DND-41 (cell line): Measurements from ENCODE around the gene HCRT.
"Not testable (repeated sequence)": the region's sequence is repeated elsewhere in the genome, so short reads cannot be mapped to it uniquely, and the experiment has no call there.

Source experiments
- ATAC-seq: fragments of 200-7000 bp; cut with Tn5 transposase; 3 replicates; pipeline ENCODE4 v1.9.1; 2021; ENCODE audit warnings: low read depth; ENCODE audit not compliant: insufficient read depth
- DNase-seq: peaks from one replicate; pipeline ENCODE4 v3.0.0-alpha.2; 2020
- H2AFZ ChIP-seq: 2 replicates; pipeline ENCODE4 v1.6.0; 2012; ENCODE audit warnings: low read depth, low read length
- H3K27ac ChIP-seq: 2 replicates; pipeline ENCODE4 v1.5.1; 2012; ENCODE audit warnings: low read length, inconsistent platforms
- H3K27me3 ChIP-seq: fragments of 200-600 bp; sonication (generic); 2 replicates; pipeline ENCODE4 v1.6.0; 2012; ENCODE audit warnings: low read length, mild to moderate bottlenecking, inconsistent platforms; ENCODE audit not compliant: insufficient read depth, poor library complexity
- H3K36me3 ChIP-seq: 2 replicates; pipeline ENCODE4 v1.5.1; 2012; ENCODE audit warnings: low read length, inconsistent platforms; ENCODE audit not compliant: insufficient read depth
- H3K4me1 ChIP-seq: 2 replicates; pipeline ENCODE4 v1.5.1; 2012; ENCODE audit warnings: mild to moderate bottlenecking, low read length; ENCODE audit not compliant: insufficient read depth
- H3K4me2 ChIP-seq: 2 replicates; pipeline ENCODE4 v1.6.0; 2012; ENCODE audit warnings: mild to moderate bottlenecking, moderate library complexity, low read length, inconsistent platforms; ENCODE audit not compliant: insufficient read depth
- H3K4me3 ChIP-seq, 2 experiments: fragments of 200-600 bp in 1 of 2; shearing (Covaris generic) in 1 of 2; 2 replicates each; pipeline ENCODE4 v1.5.1; 2012 to 2016; ENCODE audit warnings: inconsistent platforms in 2 of 2, low read length in 2 of 2, mild to moderate bottlenecking in 2 of 2, low read depth in 1 of 2, moderate library complexity in 1 of 2
- H3K79me2 ChIP-seq: 2 replicates; pipeline ENCODE4 v1.6.0; 2012; ENCODE audit warnings: low read length, inconsistent platforms; ENCODE audit not compliant: insufficient read depth
- H3K9ac ChIP-seq: 2 replicates; pipeline ENCODE4 v1.6.0; 2012; ENCODE audit warnings: low read depth, mild to moderate bottlenecking, inconsistent platforms, low read length, moderate library complexity
- H3K9me3 ChIP-seq: 2 replicates; pipeline ENCODE4 v1.5.1; 2012; ENCODE audit warnings: low read length, moderate library complexity, mild to moderate bottlenecking, inconsistent platforms; ENCODE audit not compliant: insufficient read depth, severe bottlenecking
- H4K20me1 ChIP-seq: 2 replicates; pipeline ENCODE4 v1.6.0; 2012; ENCODE audit warnings: low read length; ENCODE audit not compliant: insufficient read depth
- EZH2 ChIP-seq: IDR thresholded peaks from 3 replicates; pipeline ENCODE4 v1.6.1; 2012; ENCODE audit warnings: borderline replicate concordance, low read depth, mild to moderate bottlenecking, moderate library complexity, low read length, inconsistent platforms; ENCODE audit not compliant: severe bottlenecking
- TF ChIP-seq, protein P1 (sequence below): IDR thresholded peaks from 2 replicates; pipeline ENCODE4 v1.5.1; 2012; ENCODE audit warnings: borderline replicate concordance, low read length, moderate library complexity, mild to moderate bottlenecking; ENCODE audit not compliant: poor library complexity, severe bottlenecking; ENCODE audit errors: extremely low read depth

The HCRT gene

DNA sequence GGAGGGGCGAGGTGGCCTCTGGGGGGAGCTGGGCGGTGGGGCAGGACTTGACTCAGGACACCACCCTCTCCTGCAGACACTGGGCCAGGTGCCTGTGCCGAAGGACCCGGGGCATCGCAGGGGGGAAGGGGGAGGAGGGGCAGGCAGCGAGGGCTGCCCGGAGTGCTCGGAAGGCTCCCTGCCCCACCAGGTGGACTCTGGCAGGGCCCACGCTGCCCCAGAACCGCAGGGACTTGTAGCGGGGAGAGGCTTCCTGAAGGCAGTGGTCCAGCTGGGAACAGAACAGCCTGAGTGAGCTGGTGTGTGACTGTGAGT is 4.4 kb upstream of the HCRT start:
- DNase-seq (no peak), ATAC-seq (no peak)
- Histone ChIP-seq H3K4me3 (no peak overlapping the region), H3K27me3 (no peaks in the 10 kb centered on the region), H3K4me1 (peaks cover 32% of the 10 kb centered on the region), H3K36me3 (0 out of 2 replicates have a peak, but pooled peaks cover 4% of the 10 kb centered on the region), H2AFZ (no peak overlapping the region), H4K20me1 (no peaks in the 10 kb centered on the region), H3K9ac (no peak overlapping the region), H3K9me3 (no peaks in the 10 kb centered on the region), H3K79me2 (peaks cover 7% of the 10 kb centered on the region; the same call in 1 of the 2 replicates), H3K27ac (no peak overlapping the region), H3K4me2 (no peak overlapping the region)
- TF ChIP-seq, protein P1, sequence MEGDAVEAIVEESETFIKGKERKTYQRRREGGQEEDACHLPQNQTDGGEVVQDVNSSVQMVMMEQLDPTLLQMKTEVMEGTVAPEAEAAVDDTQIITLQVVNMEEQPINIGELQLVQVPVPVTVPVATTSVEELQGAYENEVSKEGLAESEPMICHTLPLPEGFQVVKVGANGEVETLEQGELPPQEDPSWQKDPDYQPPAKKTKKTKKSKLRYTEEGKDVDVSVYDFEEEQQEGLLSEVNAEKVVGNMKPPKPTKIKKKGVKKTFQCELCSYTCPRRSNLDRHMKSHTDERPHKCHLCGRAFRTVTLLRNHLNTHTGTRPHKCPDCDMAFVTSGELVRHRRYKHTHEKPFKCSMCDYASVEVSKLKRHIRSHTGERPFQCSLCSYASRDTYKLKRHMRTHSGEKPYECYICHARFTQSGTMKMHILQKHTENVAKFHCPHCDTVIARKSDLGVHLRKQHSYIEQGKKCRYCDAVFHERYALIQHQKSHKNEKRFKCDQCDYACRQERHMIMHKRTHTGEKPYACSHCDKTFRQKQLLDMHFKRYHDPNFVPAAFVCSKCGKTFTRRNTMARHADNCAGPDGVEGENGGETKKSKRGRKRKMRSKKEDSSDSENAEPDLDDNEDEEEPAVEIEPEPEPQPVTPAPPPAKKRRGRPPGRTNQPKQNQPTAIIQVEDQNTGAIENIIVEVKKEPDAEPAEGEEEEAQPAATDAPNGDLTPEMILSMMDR = no peak

DNA sequence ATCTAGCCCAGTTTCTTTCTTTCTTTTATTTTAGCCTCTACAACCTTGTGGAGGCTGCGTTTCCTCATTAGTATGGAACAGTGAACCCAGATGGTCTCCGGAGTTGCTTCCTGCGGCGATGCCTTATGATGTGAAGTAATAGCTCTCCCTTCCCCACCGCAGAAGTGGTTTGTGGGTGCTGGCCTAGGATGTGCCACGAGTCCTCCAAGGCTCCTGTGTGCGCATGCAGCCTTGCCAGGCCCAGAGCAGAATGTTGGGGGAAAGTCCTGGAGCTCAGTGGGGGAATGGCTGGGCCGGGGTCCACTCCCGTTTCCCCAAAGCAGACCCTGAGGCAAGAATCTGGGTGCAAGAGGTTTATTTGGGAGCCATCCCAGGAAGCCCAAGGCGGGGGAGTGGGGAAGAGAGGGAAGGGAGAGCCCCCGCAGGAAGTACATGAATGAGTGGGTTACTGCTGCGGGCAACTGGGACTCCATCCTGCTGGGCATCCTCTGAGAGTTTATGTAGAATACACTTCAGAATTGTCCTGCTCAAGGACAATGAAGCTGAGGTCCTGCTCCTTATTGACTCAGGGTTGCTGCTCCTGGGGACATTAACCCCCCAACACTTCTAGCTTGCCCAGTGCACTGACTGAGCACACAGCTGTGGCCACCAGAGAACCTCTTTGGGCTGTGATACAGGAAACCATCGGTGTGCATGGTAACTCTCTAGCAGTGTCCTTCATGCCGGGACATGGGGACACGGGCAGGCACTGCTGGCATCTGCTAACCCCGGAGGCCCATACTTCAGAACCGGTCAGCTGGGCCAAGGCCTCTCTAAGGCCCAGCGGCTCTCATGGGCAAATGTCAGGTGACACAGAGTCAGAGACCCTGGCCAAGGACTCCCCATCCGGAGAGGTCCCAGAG is 3.7 kb upstream of the HCRT start:
- H4K20me1 ChIP-seq = no peaks in the 10 kb centered on the region
- H3K9me3 ChIP-seq = no peaks in the 10 kb centered on the region
- ATAC-seq (no peak), DNase-seq (no peak)
- no peak overlapping the region for H3K27ac ChIP-seq
- H3K27me3 ChIP-seq = no peaks in the 10 kb centered on the region
- no peak overlapping the region for H2AFZ ChIP-seq
- H3K4me3 ChIP-seq = no peak overlapping the region
- H3K79me2 ChIP-seq = peaks cover 5% of the 10 kb centered on the region; the same call in 1 of the 2 replicates
- 0 out of 2 replicates have a peak, but pooled peaks cover 4% of the 10 kb centered on the region for H3K36me3 ChIP-seq
- peaks cover 33% of the 10 kb centered on the region for H3K4me1 ChIP-seq
- H3K9ac ChIP-seq = no peak overlapping the region
- no peak overlapping the region for H3K4me2 ChIP-seq
- TF ChIP-seq, protein P1 = no peak
- no peak for TF ChIP-seq EZH2

DNA sequence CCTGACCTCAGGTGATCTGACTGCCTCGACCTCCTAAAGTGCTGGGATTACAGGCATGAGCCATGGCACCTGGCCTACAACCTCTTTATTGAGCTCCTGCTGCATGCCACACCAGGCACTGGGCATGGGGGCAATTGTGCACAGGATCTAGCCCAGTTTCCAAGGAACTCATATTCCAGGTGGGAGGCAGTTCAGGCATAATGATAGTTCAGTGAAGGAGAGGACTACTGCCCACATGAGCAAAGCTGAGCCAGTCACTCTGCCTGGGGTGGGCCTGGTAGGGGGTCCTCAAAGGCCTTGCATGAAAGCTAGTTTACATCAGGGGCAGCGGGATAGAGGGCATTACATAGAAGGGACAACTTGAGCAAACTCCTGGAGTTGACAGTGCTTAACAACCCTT is 2.6 kb upstream of the HCRT start:
- H3K36me3 ChIP-seq = 0 out of 2 replicates have a peak, but pooled peaks cover 4% of the 10 kb centered on the region
- H3K9ac ChIP-seq = no peak overlapping the region
- no peak for TF ChIP-seq EZH2
- TF ChIP-seq, protein P1 = no peak
- no peak overlapping the region for H2AFZ ChIP-seq
- no peaks in the 10 kb centered on the region for H4K20me1 ChIP-seq
- no peak overlapping the region for H3K4me3 ChIP-seq
- no peak overlapping the region for H3K27ac ChIP-seq
- ATAC-seq = no peak
- DNase-seq = no peak
- no peaks in the 10 kb centered on the region for H3K79me2 ChIP-seq
- no peaks in the 10 kb centered on the region for H3K9me3 ChIP-seq
- no peaks in the 10 kb centered on the region for H3K27me3 ChIP-seq
- peaks cover 33% of the 10 kb centered on the region for H3K4me1 ChIP-seq
- H3K4me2 ChIP-seq = no peak overlapping the region

DNA sequence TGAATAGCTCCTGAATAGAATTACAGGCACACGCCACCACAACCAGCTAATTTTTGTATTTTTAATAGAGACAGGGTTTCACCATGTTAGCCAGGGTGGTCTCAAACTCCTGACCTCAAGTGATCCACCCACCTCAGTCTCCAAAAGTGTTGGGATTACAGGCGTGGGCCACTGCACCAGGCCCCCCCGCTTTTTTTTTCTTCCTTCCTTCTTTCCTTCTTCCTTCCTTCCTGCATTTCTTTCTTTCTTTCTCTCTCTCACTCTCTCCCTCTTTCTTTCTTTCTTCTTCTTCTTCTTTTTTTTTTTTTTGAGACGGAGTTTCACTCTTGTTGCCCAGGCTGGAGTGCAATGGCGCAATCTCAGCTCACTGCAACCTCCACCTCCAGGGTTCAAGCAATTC is 939 bp upstream of the HCRT start:
- not testable (repeated sequence) for H3K36me3 ChIP-seq, H2AFZ ChIP-seq, H3K4me3 ChIP-seq, DNase-seq, H3K27me3 ChIP-seq, H3K27ac ChIP-seq, ATAC-seq, H3K79me2 ChIP-seq, H3K9me3 ChIP-seq, H4K20me1 ChIP-seq, H3K9ac ChIP-seq, H3K4me2 ChIP-seq
- peaks cover 26% of the 10 kb centered on the region for H3K4me1 ChIP-seq
